ENCODE data around the gene EDAR. TPM values are rescaled to one million over a fixed set of nuclear protein-coding genes. Genes with fewer than 3 reads are reported as not detected.
A peak's percentile ranks its signal among the peaks of the same experiment; 100 is the strongest.

Gene EDAR
- polyA plus RNA-seq, 4 donors = 2.9 to 3.5 (median 3.1) TPM

DNA sequence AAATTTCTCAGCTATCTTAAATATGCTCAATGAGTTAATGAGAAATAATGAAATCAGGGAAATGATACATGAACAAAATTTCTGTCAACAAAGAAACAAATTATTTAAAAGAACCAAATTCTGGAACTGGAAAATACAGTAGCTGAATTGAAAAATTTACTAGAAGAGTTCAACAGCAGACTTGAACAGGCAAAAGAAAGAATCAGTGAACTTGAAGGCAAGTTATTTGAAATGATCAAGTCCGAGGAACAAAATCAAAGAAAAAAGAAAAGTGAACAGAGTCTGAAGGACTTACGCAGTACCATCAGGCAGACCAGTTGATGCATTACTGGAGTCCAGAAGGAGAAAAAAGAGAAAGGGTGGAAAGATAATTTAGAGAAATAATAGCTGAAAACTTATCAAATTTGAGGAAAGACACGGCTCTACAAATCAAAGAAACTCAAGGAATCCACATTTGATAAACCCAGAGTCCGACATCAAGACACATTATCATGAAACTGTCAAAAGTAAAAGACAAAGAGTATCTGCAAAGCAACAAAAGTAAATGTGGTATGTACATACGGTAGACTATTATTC is 118.9 kb downstream of the EDAR start:
- no peak for DNase-seq (ENCODE audit: low read depth in 4 of 4, low spot score in 3 of 4)

DNA sequence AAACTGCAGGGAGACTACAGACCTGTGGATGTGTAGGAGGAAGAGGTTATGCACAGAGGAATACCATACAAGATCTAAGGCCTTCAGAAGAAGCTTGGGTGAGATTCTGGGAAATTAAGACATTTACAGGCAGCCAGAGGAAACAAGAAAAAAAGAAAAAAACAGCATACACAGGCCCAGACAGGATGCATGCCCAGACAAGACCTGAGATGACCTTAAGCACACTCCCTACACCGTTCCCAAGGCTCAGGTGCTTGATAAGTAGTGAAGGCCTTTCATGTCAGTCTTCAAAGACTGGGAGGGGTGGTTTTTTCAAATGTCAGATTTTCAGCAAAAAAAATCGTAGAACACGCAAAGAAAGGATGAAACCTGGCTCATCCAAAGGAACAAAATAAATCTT is 119.5 kb downstream of the EDAR start:
- no peak for DNase-seq (ENCODE audit: low read depth in 4 of 4, low spot score in 3 of 4)

DNA sequence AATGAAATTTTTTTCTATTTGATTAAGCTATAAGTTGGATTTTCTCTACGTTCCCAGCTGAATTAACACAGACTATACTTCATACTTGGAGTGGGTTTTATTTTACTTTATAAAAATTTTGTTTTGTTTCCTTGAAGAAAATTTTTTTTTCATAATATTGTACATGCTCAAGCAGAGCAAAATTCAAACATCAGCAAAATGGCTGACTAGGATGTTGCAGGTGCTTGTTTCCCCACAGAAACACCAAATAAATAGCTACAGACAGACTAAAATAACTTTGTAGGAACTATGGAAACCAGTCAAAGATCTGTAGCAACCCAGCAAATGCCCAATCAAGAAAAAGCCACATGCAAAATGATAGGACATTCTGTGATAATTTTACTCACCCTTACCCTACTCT is 120.1 kb downstream of the EDAR start:
- no peak for DNase-seq (ENCODE audit: low read depth in 4 of 4, low spot score in 3 of 4)

DNA sequence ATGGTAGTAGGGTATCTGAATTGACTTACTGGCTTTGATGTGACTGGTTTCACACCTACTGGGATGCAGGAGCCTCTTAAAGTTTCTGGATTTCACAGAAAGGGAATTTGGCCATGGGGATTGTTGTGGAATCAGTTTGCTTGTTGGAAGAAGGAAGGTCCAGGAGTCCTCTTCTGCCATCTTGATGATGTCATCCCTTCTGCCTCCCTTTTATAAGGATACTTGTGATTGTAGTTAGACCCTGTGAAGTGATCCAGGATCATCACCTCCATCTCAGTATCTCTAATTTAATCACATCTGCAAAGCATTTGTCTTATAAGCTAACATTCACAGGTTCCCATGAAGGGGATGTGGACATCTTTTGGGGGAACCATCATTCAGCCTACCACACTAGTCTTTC is 123.0 kb downstream of the EDAR start:
- no peak for DNase-seq (ENCODE audit: low read depth in 4 of 4, low spot score in 3 of 4)

DNA sequence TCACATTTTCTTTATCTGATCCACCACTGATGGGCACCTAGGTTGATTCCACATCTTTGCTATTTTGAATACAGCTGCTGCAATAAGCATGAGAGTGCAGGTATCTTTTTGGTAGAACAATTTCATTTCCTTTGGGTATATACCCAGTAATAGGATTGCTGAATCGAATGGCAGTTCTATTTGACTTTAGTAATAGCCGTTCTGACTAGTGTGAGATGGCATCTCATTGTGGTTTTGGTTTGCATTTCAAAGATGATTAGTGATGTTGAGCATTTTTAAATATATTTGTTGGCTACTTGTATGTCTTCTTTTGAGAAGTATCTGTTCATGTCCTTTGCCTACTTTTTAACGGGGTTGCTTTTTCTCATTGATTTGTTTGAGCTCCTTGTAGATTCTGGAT is 130.1 kb downstream of the EDAR start:
- DNase-seq (ENCODE audit: low read depth in 4 of 4, low spot score in 3 of 4) = no peak

DNA sequence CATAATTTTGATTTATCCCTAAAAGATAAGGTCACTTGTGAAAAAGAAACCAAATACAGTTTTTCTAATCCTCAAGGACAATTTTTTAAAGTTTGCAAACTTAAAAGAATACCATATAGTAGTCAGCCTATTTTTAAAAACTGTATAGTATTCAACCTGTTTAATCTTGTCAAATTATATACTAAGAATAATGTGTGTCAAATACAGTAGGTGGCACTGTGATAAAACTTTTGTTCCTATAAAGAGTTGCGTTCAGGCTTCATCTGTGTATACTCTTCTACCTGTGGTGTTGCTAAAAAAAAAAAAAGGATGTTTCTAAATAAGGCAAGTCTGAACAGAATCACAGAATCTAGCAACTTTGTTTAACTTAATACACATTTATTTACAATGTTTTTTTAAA is 133.8 kb downstream of the EDAR start:
- DNase-seq (ENCODE audit: low read depth in 4 of 4, low spot score in 3 of 4) = peak in 2 of 4 donors; percentile 13 to 14

DNA sequence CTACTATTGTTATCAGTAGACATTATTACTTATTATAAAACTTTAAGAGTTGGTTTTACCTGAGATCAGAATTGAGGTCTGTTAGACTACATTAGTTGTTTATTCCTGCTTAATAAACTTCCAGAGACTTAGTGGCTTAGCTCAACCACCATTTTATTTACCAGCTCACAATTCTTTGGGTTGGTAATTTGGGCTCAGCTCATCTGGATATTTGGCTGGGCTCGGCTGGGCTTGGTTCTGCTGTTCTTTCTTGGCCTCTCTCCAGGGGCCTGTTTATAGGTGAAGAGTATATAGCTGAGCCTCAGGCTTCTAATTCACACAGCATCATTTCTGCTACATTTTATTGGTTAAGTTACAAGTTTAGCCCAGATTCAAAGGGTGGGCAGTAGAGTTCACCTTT is 134.5 kb downstream of the EDAR start:
- DNase-seq (ENCODE audit: low read depth in 4 of 4, low spot score in 3 of 4) = no peak

DNA sequence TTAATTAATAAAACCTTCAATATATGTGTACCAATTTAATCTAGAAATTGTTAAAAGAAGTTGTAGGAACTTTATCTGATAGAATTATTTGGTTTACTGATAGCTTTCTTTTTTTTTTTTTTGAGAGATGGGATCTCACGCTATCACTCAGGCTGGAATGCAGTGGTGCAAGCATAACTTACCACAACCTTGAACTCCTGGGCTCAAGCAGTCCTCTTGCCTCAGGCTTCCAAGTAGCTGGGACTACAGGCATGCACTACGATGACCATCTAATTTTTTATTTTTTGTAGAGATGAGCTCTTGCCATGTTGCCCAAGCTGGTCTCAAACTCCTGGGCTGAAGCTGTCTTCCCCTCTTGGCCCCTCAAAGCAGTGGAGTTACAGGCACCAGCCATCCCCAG is 135.6 kb downstream of the EDAR start:
- DNase-seq (ENCODE audit: low read depth in 4 of 4, low spot score in 3 of 4) = no peak

DNA sequence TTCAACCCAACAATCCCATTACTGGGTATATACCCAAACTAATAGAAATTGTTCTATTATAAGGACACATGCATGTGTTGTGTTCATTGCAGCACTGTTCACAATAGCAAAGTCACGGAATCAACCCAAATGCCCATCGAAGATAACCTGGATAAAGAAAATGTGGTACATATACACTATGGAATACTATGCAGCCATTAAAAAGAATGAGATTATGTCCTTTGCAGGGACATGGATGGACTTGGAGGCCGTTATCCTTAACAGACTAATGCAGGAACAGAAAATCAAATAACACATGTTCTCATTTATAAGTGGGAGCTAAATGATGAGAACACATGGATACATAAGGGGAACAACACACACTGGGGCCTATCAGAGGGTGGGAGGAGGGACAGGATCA is 136.6 kb downstream of the EDAR start:
- DNase-seq (ENCODE audit: low read depth in 4 of 4, low spot score in 3 of 4) = no peak

DNA sequence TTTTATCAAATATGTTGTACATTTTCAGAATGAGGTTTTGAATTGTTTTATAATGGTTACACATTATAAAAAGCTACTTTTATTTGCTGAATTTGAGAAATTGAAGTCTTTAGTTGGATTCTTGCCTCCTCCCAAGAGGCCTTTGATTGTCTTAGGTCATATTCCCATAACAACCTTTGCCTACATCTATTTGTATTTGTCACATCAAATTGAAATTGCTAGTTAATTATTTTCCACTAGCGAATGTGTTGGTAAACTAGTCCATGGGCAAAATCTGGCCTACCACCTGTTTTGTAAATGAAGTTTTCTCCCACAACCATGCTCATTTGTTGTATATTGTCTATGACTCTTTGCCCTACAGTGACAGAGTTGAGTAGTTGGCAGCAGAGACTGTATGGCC is 142.0 kb downstream of the EDAR start:
- no peak for DNase-seq (ENCODE audit: low read depth in 4 of 4, low spot score in 3 of 4)

DNA sequence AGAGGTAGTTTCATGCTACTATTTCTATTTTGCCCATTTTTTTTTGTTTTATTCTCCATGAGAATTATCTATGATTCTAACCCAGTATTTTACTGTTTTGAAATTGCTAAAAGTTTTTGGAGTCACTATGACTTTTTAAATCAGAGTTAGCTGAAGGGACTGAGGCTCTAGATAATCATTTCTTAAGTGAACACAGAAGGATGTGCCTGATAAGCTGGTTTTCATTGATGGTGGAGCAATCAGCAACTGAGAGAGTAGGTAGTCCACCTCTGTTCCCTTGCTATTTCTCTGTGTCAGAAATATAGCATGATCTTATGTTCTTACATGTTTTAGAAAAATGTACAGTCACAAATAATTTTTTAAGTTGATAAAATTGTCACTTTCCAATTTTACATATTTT is 143.1 kb downstream of the EDAR start:
- no peak for DNase-seq (ENCODE audit: low read depth in 4 of 4, low spot score in 3 of 4)

Other genes starting within 250 kb of the EDAR start
- 10 to 100 TPM; 14.4 to 17.6 (median 16.6) TPM for gene CCDC138, start 202.4 kb downstream of the EDAR start, polyA plus RNA-seq (ENCODE audit: insufficient read length in 4 of 4)
- 1 to 10 TPM; 4.8 to 5.7 (median 5.1) TPM for gene SH3RF3, start 140.0 kb upstream of the EDAR start, polyA plus RNA-seq (ENCODE audit: insufficient read length in 4 of 4)